Esophagus muscularis mucosa (tissue), 2 donors: ENCODE data around the gene AIFM3.

Source experiments
- POLR2A ChIP-seq: fragments of 450-650 bp; IDR thresholded peaks from one replicate; pipeline ENCODE4 v1.6.1; 2017; ENCODE audit warnings: antibody characterized with exemption, moderate library complexity, mild to moderate bottlenecking, low read depth
- POLR2AphosphoS5 ChIP-seq, 2 donors: sonication (generic); formaldehyde crosslinking; IDR thresholded peaks; one replicate each; pipeline ENCODE4 v1.6.1; 2017; ENCODE audit warnings: antibody characterized with exemption in 2 of 2

DNA sequence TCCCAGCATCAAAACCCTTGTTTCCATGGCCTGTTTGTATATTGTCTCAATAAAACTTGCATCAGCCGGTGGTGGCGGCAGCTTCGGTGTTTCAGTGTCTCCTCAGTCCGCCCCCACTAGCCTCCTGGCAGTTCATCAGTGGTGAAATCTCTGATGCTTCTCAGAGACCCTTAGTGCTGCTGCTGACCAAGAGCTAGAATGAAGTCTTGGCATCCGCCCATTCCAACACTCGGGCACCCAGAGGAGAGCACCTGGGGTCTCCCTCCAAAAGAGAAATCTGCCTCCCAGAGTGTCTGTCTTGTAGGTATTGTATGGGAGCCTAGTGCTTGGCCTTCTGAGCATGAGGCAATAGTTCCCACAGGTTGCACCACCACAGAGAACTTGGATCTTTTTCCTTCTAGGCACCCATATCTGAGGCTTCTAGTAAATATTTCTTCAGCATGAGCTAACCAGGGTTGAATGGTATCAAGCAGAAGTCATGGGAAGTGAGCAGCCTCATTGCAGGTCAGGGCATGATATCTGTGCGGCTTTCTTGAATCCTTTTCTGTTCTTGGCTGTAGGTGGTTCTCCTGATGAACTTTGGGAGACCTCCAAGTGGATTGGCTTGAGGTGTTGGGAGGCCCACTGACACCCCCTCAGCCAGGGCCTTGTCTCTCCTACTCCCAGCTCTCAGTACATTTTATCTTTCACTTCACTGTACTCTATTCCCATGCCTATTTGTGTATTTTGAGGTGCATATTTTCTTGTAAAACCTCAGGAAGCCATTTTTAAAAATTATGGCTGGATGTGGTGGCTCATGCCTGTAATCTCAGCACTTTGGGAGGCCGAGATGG is 13.2 kb upstream of the AIFM3 start:
- no peak for TF ChIP-seq POLR2A
- TF ChIP-seq POLR2AphosphoS5 (IDR thresholded peaks at IDR 0.05): peak in 1 of 2 donors; percentile 11
